Activated CD8-positive, alpha-beta memory T cell treated with anti-CD3 and anti-CD28 coated beads, Interleukin-2, amount 50 U/mL, for 1 hour (primary cell): Measurements from ENCODE around the gene DSG4.
"Not testable (repeated sequence)": the region's sequence is repeated elsewhere in the genome, so short reads cannot be mapped to it uniquely, and the experiment has no call there.

Source experiments
- DNase-seq: peaks from one replicate; pipeline ENCODE4 v3.0.0-alpha.2; 2020; ENCODE audit errors: extremely low read depth

The DSG4 gene

GRCh38 chr18:31376477-31376876 is at the start of gene DSG4:
TSS of gene DSG4 (plus strand) at chr18:31376777. CDS start at chr18:31376912, 135 bp downstream.
- DNase-seq = no peak

- DNase-seq = no peak
These were observed 46.7 kb upstream of the DSG4 start for GRCh38 chr18:31329787-31330438.

- DNase-seq = no peak
These were observed 33.1 kb upstream of the DSG4 start for GRCh38 chr18:31343454-31343853.

GRCh38 chr18:31353336-31353735 is 23.2 kb upstream of the DSG4 start:
- not testable (repeated sequence) for DNase-seq

- no peak for DNase-seq
These were observed 21.6 kb upstream of the DSG4 start for GRCh38 chr18:31354990-31355389.

GRCh38 chr18:31356025-31356424 is 20.6 kb upstream of the DSG4 start:
- DNase-seq = no peak

- no peak for DNase-seq
These were observed 12.4 kb upstream of the DSG4 start for GRCh38 chr18:31364190-31364589.

- DNase-seq = no peak
These were observed 7.1 kb upstream of the DSG4 start for GRCh38 chr18:31369478-31369877.

GRCh38 chr18:31371989-31372388 is 4.6 kb upstream of the DSG4 start:
- DNase-seq = no peak

GRCh38 chr18:31373641-31374040 is 2.9 kb upstream of the DSG4 start:
- DNase-seq = no peak

GRCh38 chr18:31380912-31381311 is 4.3 kb downstream of the DSG4 start:
- no peak for DNase-seq

GRCh38 chr18:31382107-31382506 is 5.5 kb downstream of the DSG4 start:
- DNase-seq = no peak

GRCh38 chr18:31386741-31387140 is 10.2 kb downstream of the DSG4 start:
- no peak for DNase-seq

GRCh38 chr18:31393286-31393685 is 16.7 kb downstream of the DSG4 start:
- DNase-seq = no peak

GRCh38 chr18:31396796-31397612 is 20.4 kb downstream of the DSG4 start:
- no peak for DNase-seq

GRCh38 chr18:31398191-31398590 is 21.6 kb downstream of the DSG4 start:
- DNase-seq = no peak

- no peak for DNase-seq
These were observed 22.9 kb downstream of the DSG4 start for GRCh38 chr18:31399306-31400032.

- DNase-seq = no peak
These were observed 24.8 kb downstream of the DSG4 start for GRCh38 chr18:31401156-31402025.

GRCh38 chr18:31402026-31402373 is 25.4 kb downstream of the DSG4 start:
- no peak for DNase-seq

- no peak for DNase-seq
These were observed 26.8 kb downstream of the DSG4 start for GRCh38 chr18:31403409-31403808.

GRCh38 chr18:31407649-31408048 is 31.1 kb downstream of the DSG4 start:
- DNase-seq = no peak

GRCh38 chr18:31409276-31409675 is 32.7 kb downstream of the DSG4 start:
- no peak for DNase-seq
